Neutrophil (primary cell): ENCODE results near the gene COG2.
"Not testable (repeated sequence)": the region's sequence is repeated elsewhere in the genome, so short reads cannot be mapped to it uniquely, and the experiment has no call there.

ENCODE experiments used
- H3K27ac ChIP-seq: fragments of 200-600 bp; sonication (generic); 2 replicates; pipeline ENCODE4 v1.5.1; 2016; ENCODE audit warnings: mild to moderate bottlenecking, moderate library complexity
- H3K27me3 ChIP-seq: fragments of 200-600 bp; sonication (generic); 2 replicates; pipeline ENCODE4 v1.6.0; 2016; ENCODE audit warnings: mild to moderate bottlenecking
- H3K36me3 ChIP-seq: fragments of 200-600 bp; sonication (generic); 2 replicates; pipeline ENCODE4 v1.5.1; 2017
- H3K4me1 ChIP-seq, 2 experiments: fragments of 200-600 bp in 1 of 2; sonication (generic) in 1 of 2; 1 replicate in 1 of 2; 2 replicates in 1 of 2; pipeline versions ENCODE4 v1.5.1 to v1.6.1; 2013 to 2016; ENCODE audit warnings: low read depth in 1 of 2, low read length in 1 of 2, mild to moderate bottlenecking in 1 of 2, moderate library complexity in 1 of 2; ENCODE audit not compliant: control insufficient read depth in 1 of 2, insufficient read depth in 1 of 2
- H3K4me3 ChIP-seq, 2 experiments: fragments of 200-600 bp in 1 of 2; sonication (generic) in 1 of 2; 1 replicate in 1 of 2; 2 replicates in 1 of 2; pipeline ENCODE4 v1.5.1; 2013 to 2016; ENCODE audit warnings: low read depth in 1 of 2, low read length in 1 of 2, mild to moderate bottlenecking in 1 of 2, moderate library complexity in 1 of 2
- H3K9me3 ChIP-seq: fragments of 200-600 bp; sonication (generic); 2 replicates; pipeline ENCODE4 v1.5.1; 2016
- TF ChIP-seq, protein P1 (sequence below): fragments of 200-600 bp; sonication (generic); IDR thresholded peaks from 2 replicates; pipeline ENCODE4 v1.5.1; 2016; ENCODE audit warnings: antibody characterized with exemption

Gene COG2

DNA sequence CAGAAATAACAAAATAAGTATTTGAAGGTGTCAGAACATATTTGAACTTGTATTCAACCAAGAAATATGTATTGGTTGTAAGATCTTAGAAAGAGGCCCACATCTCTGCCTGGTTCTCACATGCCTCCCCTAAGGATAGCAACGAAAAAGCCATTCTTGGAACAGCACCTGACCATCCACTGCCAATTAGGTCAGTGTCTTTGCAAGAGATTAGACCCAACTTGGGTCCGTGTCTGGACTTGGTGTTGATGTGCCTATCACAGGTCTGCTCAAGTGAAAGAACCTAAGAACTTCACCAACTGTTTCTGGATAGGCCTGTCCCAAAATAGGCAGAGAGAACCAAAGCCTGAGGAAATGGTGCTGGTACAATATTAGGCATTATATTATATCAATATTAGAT is 46.0 kb upstream of the COG2 start:
- TF ChIP-seq, protein P1, sequence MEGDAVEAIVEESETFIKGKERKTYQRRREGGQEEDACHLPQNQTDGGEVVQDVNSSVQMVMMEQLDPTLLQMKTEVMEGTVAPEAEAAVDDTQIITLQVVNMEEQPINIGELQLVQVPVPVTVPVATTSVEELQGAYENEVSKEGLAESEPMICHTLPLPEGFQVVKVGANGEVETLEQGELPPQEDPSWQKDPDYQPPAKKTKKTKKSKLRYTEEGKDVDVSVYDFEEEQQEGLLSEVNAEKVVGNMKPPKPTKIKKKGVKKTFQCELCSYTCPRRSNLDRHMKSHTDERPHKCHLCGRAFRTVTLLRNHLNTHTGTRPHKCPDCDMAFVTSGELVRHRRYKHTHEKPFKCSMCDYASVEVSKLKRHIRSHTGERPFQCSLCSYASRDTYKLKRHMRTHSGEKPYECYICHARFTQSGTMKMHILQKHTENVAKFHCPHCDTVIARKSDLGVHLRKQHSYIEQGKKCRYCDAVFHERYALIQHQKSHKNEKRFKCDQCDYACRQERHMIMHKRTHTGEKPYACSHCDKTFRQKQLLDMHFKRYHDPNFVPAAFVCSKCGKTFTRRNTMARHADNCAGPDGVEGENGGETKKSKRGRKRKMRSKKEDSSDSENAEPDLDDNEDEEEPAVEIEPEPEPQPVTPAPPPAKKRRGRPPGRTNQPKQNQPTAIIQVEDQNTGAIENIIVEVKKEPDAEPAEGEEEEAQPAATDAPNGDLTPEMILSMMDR = no peak
- H3K4me3 ChIP-seq = no peak overlapping the region
- H3K27me3 ChIP-seq = peaks cover 55% of the 10 kb centered on the region
- no peaks in the 10 kb centered on the region for H3K4me1 ChIP-seq
- no peaks in the 10 kb centered on the region for H3K9me3 ChIP-seq
- H3K36me3 ChIP-seq = no peaks in the 10 kb centered on the region
- H3K27ac ChIP-seq = no peak overlapping the region

DNA sequence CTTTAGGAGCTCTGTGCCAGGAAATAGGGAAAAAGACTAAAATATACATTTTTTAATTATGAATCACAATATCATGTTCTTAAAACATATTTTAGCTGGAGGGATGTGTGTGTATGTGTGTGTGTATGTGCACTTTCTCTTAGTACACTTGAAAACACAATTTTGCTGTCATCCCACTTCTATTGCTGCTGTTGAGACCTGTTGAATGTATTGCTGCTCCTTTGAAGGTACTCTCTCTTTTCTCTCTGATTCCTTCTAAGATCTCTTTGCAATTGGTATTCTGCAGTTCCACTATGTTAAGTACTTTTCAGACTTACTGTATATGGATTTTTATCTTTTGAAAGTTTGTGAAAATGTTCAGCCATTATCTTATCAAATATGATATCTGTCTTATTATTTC is 43.5 kb upstream of the COG2 start:
- no peaks in the 10 kb centered on the region for H3K9me3 ChIP-seq
- no peak overlapping the region for H3K4me3 ChIP-seq
- H3K4me1 ChIP-seq = no peaks in the 10 kb centered on the region
- TF ChIP-seq, protein P1 = no peak
- no peak overlapping the region for H3K27ac ChIP-seq
- H3K36me3 ChIP-seq = no peaks in the 10 kb centered on the region
- H3K27me3 ChIP-seq = peaks cover 34% of the 10 kb centered on the region

DNA sequence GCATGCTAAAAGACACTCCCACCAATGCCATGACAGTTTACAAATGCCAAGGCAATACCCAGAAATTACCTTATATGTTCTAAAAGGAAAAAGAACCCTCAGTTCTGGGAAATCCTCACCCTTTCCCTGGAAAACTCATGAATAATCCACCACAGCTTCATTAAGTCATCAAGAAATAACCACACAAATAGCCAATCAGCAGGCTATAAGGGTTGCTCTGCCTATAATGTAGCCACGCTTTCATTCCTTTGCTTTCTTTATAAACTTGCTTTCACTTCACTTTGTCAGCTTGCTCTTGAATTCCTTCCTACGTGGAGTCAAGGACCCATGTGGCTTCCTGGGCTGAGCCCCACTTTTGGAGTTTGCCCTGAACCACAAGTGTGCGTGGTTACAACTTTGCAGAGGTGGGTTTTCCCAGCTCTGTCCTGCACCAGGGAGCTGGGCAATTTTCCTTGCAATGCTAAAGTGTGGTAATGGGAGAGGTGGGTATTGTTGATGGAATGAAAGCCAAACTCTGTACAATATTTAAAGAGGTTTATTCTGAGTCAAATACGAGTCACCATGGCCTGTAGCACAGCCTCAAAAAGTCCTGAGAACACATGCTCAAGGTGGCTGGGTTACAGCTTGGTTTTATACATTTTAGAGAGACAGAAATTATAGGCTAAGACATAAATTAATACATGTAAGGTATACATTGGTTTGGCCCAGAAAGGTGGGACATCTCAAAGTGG is 42.2 kb upstream of the COG2 start:
- TF ChIP-seq, protein P1 = no peak
- Histone ChIP-seq H3K4me1 (no peaks in the 10 kb centered on the region), H3K9me3 (no peaks in the 10 kb centered on the region), H3K27me3 (peaks cover 34% of the 10 kb centered on the region), H3K36me3 (no peaks in the 10 kb centered on the region), H3K4me3 (no peak overlapping the region), H3K27ac (no peak overlapping the region)

DNA sequence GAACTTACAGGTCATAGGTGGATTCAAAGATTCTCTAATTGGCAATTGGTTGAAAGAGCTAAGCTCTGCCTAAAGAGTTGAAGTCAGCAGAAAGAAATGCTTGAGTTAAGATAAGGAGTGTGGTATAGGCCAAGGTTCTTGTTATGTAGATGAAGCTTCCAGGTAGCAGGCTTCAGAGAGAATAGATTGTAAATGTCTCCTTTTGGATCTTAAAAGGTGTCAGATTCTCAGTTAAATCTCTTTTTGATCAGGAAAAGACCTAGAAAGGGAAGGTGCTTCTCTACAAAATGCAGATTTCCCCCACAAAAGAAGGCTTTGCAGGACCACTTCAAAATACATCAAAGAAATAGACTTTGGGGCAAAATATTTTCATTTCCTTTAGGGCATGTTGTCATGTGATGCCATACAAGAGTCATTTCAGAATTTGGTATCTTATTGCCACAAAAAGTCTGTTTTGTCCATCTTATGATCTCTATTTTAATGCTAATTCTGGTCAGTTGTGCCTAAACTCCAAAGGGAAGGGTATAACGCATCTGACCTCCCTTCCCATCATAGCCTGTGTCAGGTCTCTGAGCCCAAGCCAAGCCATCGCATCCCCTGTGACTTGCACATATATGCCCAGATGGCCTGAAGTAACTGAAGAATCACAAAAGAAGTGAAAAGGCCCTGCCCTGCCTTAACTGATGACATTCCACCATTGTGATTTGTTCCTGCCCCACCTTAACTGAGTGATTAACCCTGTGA is 41.5 kb upstream of the COG2 start:
- H3K27me3 ChIP-seq = peaks cover 34% of the 10 kb centered on the region
- not testable (repeated sequence) for H3K9me3 ChIP-seq, H3K36me3 ChIP-seq, H3K4me3 ChIP-seq, H3K27ac ChIP-seq, H3K4me1 ChIP-seq

DNA sequence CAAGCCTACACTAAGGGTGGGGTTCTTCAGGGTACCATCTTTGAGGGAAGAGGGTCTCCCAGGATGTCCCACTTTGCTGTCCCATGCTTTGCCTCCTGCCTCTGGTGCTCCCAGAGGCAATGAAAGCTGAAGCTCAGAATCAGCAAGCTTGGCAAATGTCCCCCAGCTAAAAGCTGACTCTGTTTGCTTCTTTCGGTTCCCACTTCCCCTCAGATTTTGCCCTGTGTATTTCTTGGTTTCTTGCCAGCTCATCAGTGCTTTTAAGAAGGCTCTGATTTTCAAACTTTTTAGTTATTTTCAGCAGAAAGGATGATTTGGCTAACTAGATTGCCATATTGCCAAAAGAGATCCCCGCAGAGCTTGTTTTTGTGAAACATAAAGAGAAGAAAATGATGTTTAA is 33.1 kb upstream of the COG2 start:
- Histone ChIP-seq H3K9me3 (no peaks in the 10 kb centered on the region), H3K4me3 (no peak overlapping the region), H3K27me3 (peaks cover 33% of the 10 kb centered on the region), H3K36me3 (no peaks in the 10 kb centered on the region), H3K4me1 (no peaks in the 10 kb centered on the region), H3K27ac (no peak overlapping the region)
- TF ChIP-seq, protein P1 = no peak

DNA sequence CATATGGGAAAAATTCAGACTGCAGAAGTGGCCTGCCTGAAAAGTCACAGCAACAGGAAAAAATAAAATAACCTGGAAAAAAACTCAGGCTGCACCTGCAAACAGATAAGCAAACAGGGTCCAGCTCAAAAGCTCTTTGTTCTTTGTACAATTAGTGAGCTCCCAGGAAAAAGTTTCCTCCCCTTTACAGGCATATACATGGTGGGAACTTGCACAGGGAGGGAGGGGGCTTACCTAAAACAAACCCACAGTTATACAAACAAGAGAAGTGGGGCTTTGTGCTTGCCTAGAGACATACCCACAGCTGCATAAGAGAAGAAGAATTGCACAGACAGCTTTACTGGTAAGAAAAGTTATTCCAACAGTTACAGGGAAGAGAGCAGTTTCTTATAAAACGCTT is 31.7 kb upstream of the COG2 start:
- no peak overlapping the region for H3K4me3 ChIP-seq
- TF ChIP-seq, protein P1 = no peak
- no peaks in the 10 kb centered on the region for H3K36me3 ChIP-seq
- no peak overlapping the region for H3K27ac ChIP-seq
- H3K27me3 ChIP-seq = peaks cover 36% of the 10 kb centered on the region
- H3K9me3 ChIP-seq = no peaks in the 10 kb centered on the region
- no peaks in the 10 kb centered on the region for H3K4me1 ChIP-seq
